Measurements from ENCODE around the gene CACNA2D1. TPM values are rescaled to one million over a fixed set of nuclear protein-coding genes. Genes with fewer than 3 reads are reported as not detected.
A peak's percentile ranks its signal among the peaks of the same experiment; 100 is the strongest.

Gene CACNA2D1
- total and polyA plus RNA-seq, 4 donors, result 1.1 to 33.4 (median 6.5) TPM

GRCh38 chr7:82012453-82012852 lies 431.1 kb downstream of the CACNA2D1 start:
- no peaks in the 10 kb centered on the region for H3K27me3 ChIP-seq (ENCODE audit: control insufficient read depth in 3 of 3, insufficient read depth in 3 of 3, low read length in 2 of 3)
- H3K27ac ChIP-seq (ENCODE audit: low read depth in 1 of 2, low read length in 1 of 2), result no peak overlapping the region
- ATAC-seq (ENCODE audit: insufficient read depth, low FRiP score) (no peak), DNase-seq (peak in 2 of 3 donors; percentile 88)
- H3K36me3 ChIP-seq (ENCODE audit: control insufficient read depth in 4 of 4, insufficient read depth in 4 of 4, low read length in 4 of 4), result no peaks in the 10 kb centered on the region
- no peak for TF ChIP-seq CTCF (IDR thresholded peaks at IDR 0.05; ENCODE audit: control extremely low read depth, extremely low read depth)
- H3K9ac ChIP-seq (ENCODE audit: insufficient read depth in 1 of 2, low read length in 2 of 2), result no peak overlapping the region
- H3K4me3 ChIP-seq, result no peak overlapping the region
- peaks cover 0 to 16% (median 0%) of the 10 kb centered on the region in 5 donors for H3K4me1 ChIP-seq (ENCODE audit: control insufficient read depth in 5 of 5, insufficient read depth in 5 of 5, low read length in 5 of 5)
- no peaks in the 10 kb centered on the region for H3K9me3 ChIP-seq (ENCODE audit: control insufficient read depth in 4 of 4, insufficient read depth in 3 of 4, low read length in 3 of 4)
- WGBS, 2 donors, result 71 to 78% methylated on average over 4 of the region's 4 CpGs

GRCh38 chr7:82010416-82010815 lies 433.2 kb downstream of the CACNA2D1 start:
- H3K4me1 ChIP-seq (ENCODE audit: control insufficient read depth in 5 of 5, insufficient read depth in 5 of 5, low read length in 5 of 5), result peaks cover 0 to 7% (median 0%) of the 10 kb centered on the region in 5 donors
- H3K9ac ChIP-seq (ENCODE audit: insufficient read depth in 1 of 2, low read length in 2 of 2), result no peak overlapping the region
- no peak for DNase-seq
- no peak for ATAC-seq (ENCODE audit: insufficient read depth, low FRiP score)
- no peak overlapping the region for H3K27ac ChIP-seq (ENCODE audit: low read depth in 1 of 2, low read length in 1 of 2)
- no peak for TF ChIP-seq CTCF (IDR thresholded peaks at IDR 0.05; ENCODE audit: control extremely low read depth, extremely low read depth)
- no peaks in the 10 kb centered on the region for H3K9me3 ChIP-seq (ENCODE audit: control insufficient read depth in 4 of 4, insufficient read depth in 3 of 4, low read length in 3 of 4)
- no peaks in the 10 kb centered on the region for H3K27me3 ChIP-seq (ENCODE audit: control insufficient read depth in 3 of 3, insufficient read depth in 3 of 3, low read length in 2 of 3)
- 72 to 81% methylated on average over 1 of the region's 1 CpG for WGBS, 2 donors
- H3K36me3 ChIP-seq (ENCODE audit: control insufficient read depth in 4 of 4, insufficient read depth in 4 of 4, low read length in 4 of 4), result no peaks in the 10 kb centered on the region
- H3K4me3 ChIP-seq, result no peak overlapping the region

- no peak for ATAC-seq (ENCODE audit: insufficient read depth, low FRiP score)
- no peaks in the 10 kb centered on the region for H3K36me3 ChIP-seq (ENCODE audit: control insufficient read depth in 4 of 4, insufficient read depth in 4 of 4, low read length in 4 of 4)
- TF ChIP-seq CTCF (IDR thresholded peaks at IDR 0.05; ENCODE audit: control extremely low read depth, extremely low read depth), result no peak
Observed at GRCh38 chr7:82007315-82007714, 436.3 kb downstream of the CACNA2D1 start.

GRCh38 chr7:82005056-82005455 lies 438.5 kb downstream of the CACNA2D1 start:
- no peak for ATAC-seq (ENCODE audit: insufficient read depth, low FRiP score)
- DNase-seq, result no peak
- no peak overlapping the region for H3K9ac ChIP-seq (ENCODE audit: insufficient read depth in 1 of 2, low read length in 2 of 2)
- no peak overlapping the region for H3K27ac ChIP-seq (ENCODE audit: low read depth in 1 of 2, low read length in 1 of 2)
- no peak overlapping the region for H3K4me3 ChIP-seq
- TF ChIP-seq CTCF (IDR thresholded peaks at IDR 0.05; ENCODE audit: control extremely low read depth, extremely low read depth), result no peak
- H3K4me1 ChIP-seq (ENCODE audit: control insufficient read depth in 5 of 5, insufficient read depth in 5 of 5, low read length in 5 of 5), result peaks cover 0 to 3% (median 0%) of the 10 kb centered on the region in 5 donors
- H3K9me3 ChIP-seq (ENCODE audit: control insufficient read depth in 4 of 4, insufficient read depth in 3 of 4, low read length in 3 of 4), result no peaks in the 10 kb centered on the region
- no peaks in the 10 kb centered on the region for H3K36me3 ChIP-seq (ENCODE audit: control insufficient read depth in 4 of 4, insufficient read depth in 4 of 4, low read length in 4 of 4)
- WGBS, 2 donors, result 93 to 95% methylated on average over 2 of the region's 2 CpGs
- no peaks in the 10 kb centered on the region for H3K27me3 ChIP-seq (ENCODE audit: control insufficient read depth in 3 of 3, insufficient read depth in 3 of 3, low read length in 2 of 3)

More at GRCh38 chr7:82007315-82007714, 436.3 kb downstream of the CACNA2D1 start:
- Histone ChIP-seq H3K4me1 (ENCODE audit: control insufficient read depth in 5 of 5, insufficient read depth in 5 of 5, low read length in 5 of 5) (peaks cover 0 to 5% (median 0%) of the 10 kb centered on the region in 5 donors), H3K9ac (ENCODE audit: insufficient read depth in 1 of 2, low read length in 2 of 2) (no peak overlapping the region), H3K9me3 (ENCODE audit: control insufficient read depth in 4 of 4, insufficient read depth in 3 of 4, low read length in 3 of 4) (no peaks in the 10 kb centered on the region), H3K4me3 (no peak overlapping the region), H3K27me3 (ENCODE audit: control insufficient read depth in 3 of 3, insufficient read depth in 3 of 3, low read length in 2 of 3) (no peaks in the 10 kb centered on the region), H3K27ac (ENCODE audit: low read depth in 1 of 2, low read length in 1 of 2) (no peak overlapping the region)
- no peak for DNase-seq
- WGBS, 2 donors, result 57 to 75% methylated on average over 3 of the region's 3 CpGs

Data from lung (tissue), 12 donors.